Gastrocnemius medialis (tissue), 4 donors: ENCODE measurements around the gene KRT15.

Experiments used
- CTCF ChIP-seq, 5 experiments: fragments of 450-650 bp in 3 of 5; fragments of 200-600 bp in 2 of 5; sonication (generic) in 2 of 5; IDR thresholded peaks in 4 of 5; conservative IDR thresholded peaks in 1 of 5; 1 replicate in 4 of 5; 2 replicates in 1 of 5; pipeline ENCODE4 v1.5.1; 2016 to 2019; ENCODE audit warnings: antibody characterized with exemption in 5 of 5, mild to moderate bottlenecking in 3 of 5, moderate library complexity in 3 of 5
- POLR2A ChIP-seq, 2 donors: fragments of 450-650 bp; IDR thresholded peaks; one replicate each; pipeline ENCODE4 v1.6.1; 2017; ENCODE audit warnings: antibody characterized with exemption in 2 of 2, mild to moderate bottlenecking in 2 of 2, moderate library complexity in 2 of 2

DNA sequence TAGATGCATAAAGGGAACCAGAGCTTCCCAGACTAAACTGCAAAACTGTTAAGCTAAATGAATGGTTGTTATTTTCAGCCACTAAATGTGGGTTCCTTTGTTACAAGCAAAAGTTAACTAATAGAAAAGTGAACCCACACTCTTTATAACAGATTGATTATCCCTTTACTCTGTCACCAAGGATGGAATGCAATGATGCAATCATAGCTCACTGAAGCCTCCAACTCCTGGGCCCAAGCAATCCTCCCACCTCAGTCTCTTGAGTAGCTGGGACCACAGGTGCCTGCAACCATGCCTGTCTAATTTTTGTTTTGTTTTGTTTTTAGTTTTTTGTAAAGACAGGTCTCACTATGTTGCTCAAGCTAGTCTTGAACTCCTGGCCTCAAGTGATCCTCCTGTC lies 46.6 kb upstream of the KRT15 start:
- TF ChIP-seq CTCF (IDR thresholded peaks at IDR 0.05 in 4 of 5, conservative IDR thresholded peaks at IDR 0.05 in 1 of 5) (no peak), POLR2A (IDR thresholded peaks at IDR 0.05) (no peak)
